Fibroblast of lung (primary cell): ENCODE data around the gene PTPRU. TPM values are rescaled to one million over a fixed set of nuclear protein-coding genes. Genes with fewer than 3 reads are reported as not detected.

ENCODE experiments used
- DNase-seq, 2 donors: peaks; one replicate each; pipeline versions ENCODE4 v3.0.0 to v3.0.0-alpha.2; 2010; ENCODE audit warnings: low read depth in 2 of 2
- H2AFZ ChIP-seq: 2 replicates; pipeline ENCODE4 v1.5.1; 2012; ENCODE audit warnings: low read length, control low read depth, inconsistent platforms
- H3K27ac ChIP-seq: 2 replicates; pipeline ENCODE4 v1.5.1; 2011; ENCODE audit warnings: low read length, control low read depth; ENCODE audit not compliant: insufficient read depth
- H3K27me3 ChIP-seq: 2 replicates; pipeline ENCODE4 v1.5.1; 2011; ENCODE audit warnings: mild to moderate bottlenecking, low read length; ENCODE audit not compliant: control insufficient read depth, insufficient read depth
- H3K36me3 ChIP-seq: 2 replicates; pipeline ENCODE4 v1.5.1; 2011; ENCODE audit warnings: low read length; ENCODE audit not compliant: control insufficient read depth, insufficient read depth
- H3K4me1 ChIP-seq: 2 replicates; pipeline ENCODE4 v1.5.1; 2011; ENCODE audit warnings: low read length; ENCODE audit not compliant: control insufficient read depth, insufficient read depth; ENCODE audit errors: extremely low read depth
- H3K4me2 ChIP-seq: 2 replicates; pipeline ENCODE4 v1.5.1; 2011; ENCODE audit warnings: low read length, control low read depth; ENCODE audit not compliant: insufficient read depth; ENCODE audit errors: extremely low read depth
- H3K4me3 ChIP-seq, 4 experiments: fragments of 200-600 bp in 1 of 4; sonication (generic) in 1 of 4; replicated peaks in 1 of 4; 2 replicates each; pipeline ENCODE4 v1.5.1; 2011 to 2016; ENCODE audit warnings: low read length in 4 of 4, low read depth in 3 of 4, mild to moderate bottlenecking in 3 of 4, control low read depth in 2 of 4, inconsistent platforms in 1 of 4, mixed read lengths in 1 of 4; ENCODE audit not compliant: insufficient read depth in 1 of 4; ENCODE audit errors: control extremely low read depth in 1 of 4
- H3K79me2 ChIP-seq: 2 replicates; pipeline ENCODE4 v1.5.1; 2012; ENCODE audit warnings: mild to moderate bottlenecking, low read length, inconsistent platforms; ENCODE audit not compliant: control insufficient read depth, insufficient read depth
- H3K9ac ChIP-seq: 2 replicates; pipeline ENCODE4 v1.5.1; 2011; ENCODE audit warnings: mild to moderate bottlenecking, low read length, control low read depth; ENCODE audit not compliant: insufficient read depth
- H3K9me3 ChIP-seq: 2 replicates; pipeline ENCODE4 v1.5.1; 2012; ENCODE audit warnings: low read depth, low read length; ENCODE audit not compliant: control insufficient read depth, insufficient read depth
- H4K20me1 ChIP-seq: 2 replicates; pipeline ENCODE4 v1.5.1; 2011; ENCODE audit warnings: low read length; ENCODE audit not compliant: control insufficient read depth, insufficient read depth; ENCODE audit errors: extremely low read depth
- EZH2 ChIP-seq: IDR thresholded peaks from 2 replicates; pipeline ENCODE4 v1.5.1; 2012; ENCODE audit warnings: low read length, control low read depth, mild to moderate bottlenecking; ENCODE audit errors: missing control alignments
- polyA plus RNA-seq, 2 donors: library from polyadenylated mRNA; depleted of rRNA in 1 of 2; stranded (reverse) in 1 of 2; unstranded in 1 of 2; fragments of >200 nt; gene quantifications; 2 replicates each; pipeline ENCODE4 v1.2.1, GENCODE V29; 2011 to 2012; ENCODE audit warnings: missing spikeins in 1 of 2
- total RNA-seq: library from RNA; depleted of rRNA; stranded (reverse); fragments of >200 nt; gene quantifications from 2 replicates; pipeline ENCODE4 v1.2.1, GENCODE V29; 2014
- TF ChIP-seq, protein P1 (sequence below), 2 donors: IDR thresholded peaks in 1 of 2; conservative IDR thresholded peaks in 1 of 2; 1 replicate in 1 of 2; 2 replicates in 1 of 2; pipeline ENCODE4 v1.5.1; 2011 to 2012; ENCODE audit warnings: low read length in 2 of 2, control low read depth in 1 of 2, inconsistent platforms in 1 of 2, low read depth in 1 of 2, mild to moderate bottlenecking in 1 of 2

PTPRU gene
- total and polyA plus RNA-seq, 2 donors (not counting 1 experiment from before 2014, with no cell fraction given), result 1.4 to 25.8 TPM

DNA sequence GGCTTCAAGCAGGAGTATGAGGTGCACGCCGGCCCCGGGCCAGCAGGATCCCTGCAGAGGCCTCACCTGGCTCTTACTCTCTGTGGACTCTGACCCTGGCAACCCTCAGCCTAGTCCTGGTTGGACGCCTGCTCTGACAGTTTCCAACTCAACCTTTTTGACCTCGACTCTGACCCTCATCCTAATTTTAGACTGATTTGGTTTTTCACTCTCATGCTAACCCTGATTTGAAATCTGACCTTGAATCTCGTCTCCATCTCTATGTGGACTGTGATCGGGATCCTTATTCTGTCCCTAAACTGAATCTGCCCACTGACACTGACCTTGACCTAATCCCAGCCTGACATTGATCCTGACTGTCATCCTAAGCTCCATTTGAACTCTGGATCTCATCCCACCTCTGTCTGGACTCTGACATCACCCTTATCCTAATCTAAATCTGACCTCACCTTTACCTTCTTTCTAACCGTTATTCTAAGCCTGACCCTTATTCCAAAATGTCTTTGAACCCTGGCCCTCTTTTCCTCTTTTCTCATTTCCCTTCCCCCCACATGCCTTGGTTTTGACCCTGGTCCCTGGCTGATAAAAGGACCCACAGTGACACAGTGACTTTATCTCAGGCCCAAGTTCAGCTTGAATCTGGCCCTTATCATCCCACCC is 67.8 kb downstream of the PTPRU start:
- Histone ChIP-seq H3K9ac (no peak overlapping the region), H3K4me1 (no peaks in the 10 kb centered on the region), H3K27ac (no peak overlapping the region), H3K4me2 (no peak overlapping the region), H2AFZ (no peak overlapping the region), H4K20me1 (no peaks in the 10 kb centered on the region), H3K4me3 (no peak overlapping the region), H3K79me2 (no peaks in the 10 kb centered on the region), H3K27me3 (no peaks in the 10 kb centered on the region), H3K9me3 (no peaks in the 10 kb centered on the region), H3K36me3 (no peaks in the 10 kb centered on the region)
- no peak for DNase-seq
- no peak for TF ChIP-seq EZH2
- TF ChIP-seq, protein P1, sequence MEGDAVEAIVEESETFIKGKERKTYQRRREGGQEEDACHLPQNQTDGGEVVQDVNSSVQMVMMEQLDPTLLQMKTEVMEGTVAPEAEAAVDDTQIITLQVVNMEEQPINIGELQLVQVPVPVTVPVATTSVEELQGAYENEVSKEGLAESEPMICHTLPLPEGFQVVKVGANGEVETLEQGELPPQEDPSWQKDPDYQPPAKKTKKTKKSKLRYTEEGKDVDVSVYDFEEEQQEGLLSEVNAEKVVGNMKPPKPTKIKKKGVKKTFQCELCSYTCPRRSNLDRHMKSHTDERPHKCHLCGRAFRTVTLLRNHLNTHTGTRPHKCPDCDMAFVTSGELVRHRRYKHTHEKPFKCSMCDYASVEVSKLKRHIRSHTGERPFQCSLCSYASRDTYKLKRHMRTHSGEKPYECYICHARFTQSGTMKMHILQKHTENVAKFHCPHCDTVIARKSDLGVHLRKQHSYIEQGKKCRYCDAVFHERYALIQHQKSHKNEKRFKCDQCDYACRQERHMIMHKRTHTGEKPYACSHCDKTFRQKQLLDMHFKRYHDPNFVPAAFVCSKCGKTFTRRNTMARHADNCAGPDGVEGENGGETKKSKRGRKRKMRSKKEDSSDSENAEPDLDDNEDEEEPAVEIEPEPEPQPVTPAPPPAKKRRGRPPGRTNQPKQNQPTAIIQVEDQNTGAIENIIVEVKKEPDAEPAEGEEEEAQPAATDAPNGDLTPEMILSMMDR (conservative IDR thresholded peaks at IDR 0.05 in 1 of 2, IDR thresholded peaks at IDR 0.05 in 1 of 2; ENCODE audit: low read depth in 1 of 2, low read length in 2 of 2), result no peak

- no peaks in the 10 kb centered on the region for H4K20me1 ChIP-seq
- DNase-seq, result peak in 1 of 2 donors; percentile 8
- H3K4me3 ChIP-seq, result no peak overlapping the region
Measured at GRCh38 chr1:29305943-29306342, 69.6 kb downstream of the PTPRU start.

DNA sequence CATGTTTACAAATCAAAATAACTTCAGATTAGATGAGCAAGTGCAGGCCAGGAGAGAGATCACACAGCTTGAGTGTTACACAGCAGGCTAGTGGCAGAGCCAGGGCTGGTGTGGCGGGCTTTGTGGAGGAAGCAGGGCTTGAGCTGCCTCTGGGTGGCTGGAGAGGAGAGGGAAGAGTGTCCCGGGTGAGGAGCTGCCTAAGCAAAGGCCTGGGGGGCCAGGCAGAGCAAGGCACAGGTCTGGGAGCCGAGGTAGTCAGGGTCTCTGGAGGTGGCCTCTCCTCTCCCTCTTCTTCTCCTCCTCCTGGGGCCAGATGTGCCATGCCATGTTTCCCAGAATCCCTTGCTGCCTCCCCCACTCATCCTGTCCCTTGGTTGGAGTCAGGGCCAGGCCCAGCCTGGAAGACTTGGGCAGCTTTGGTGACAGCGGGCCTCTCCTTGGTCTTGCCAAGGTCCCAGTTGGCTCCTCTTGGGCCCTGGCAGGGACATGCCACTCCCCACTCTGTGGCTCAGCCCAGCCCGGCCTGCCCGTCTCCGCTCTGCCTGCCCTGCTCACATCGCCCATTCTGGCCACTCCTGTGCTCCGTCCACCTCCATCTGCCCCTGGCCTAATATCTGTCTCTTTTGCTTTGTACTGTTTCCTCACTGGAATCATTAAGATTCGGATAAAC is 70.3 kb downstream of the PTPRU start:
- Histone ChIP-seq H3K9me3 (no peaks in the 10 kb centered on the region), H3K4me1 (no peaks in the 10 kb centered on the region), H3K9ac (no peak overlapping the region), H3K4me2 (no peak overlapping the region), H4K20me1 (no peaks in the 10 kb centered on the region), H3K27ac (no peak overlapping the region), H3K36me3 (no peaks in the 10 kb centered on the region), H3K4me3 (no peak overlapping the region), H3K27me3 (no peaks in the 10 kb centered on the region), H2AFZ (no peak overlapping the region), H3K79me2 (no peaks in the 10 kb centered on the region)
- no peak for TF ChIP-seq EZH2
- TF ChIP-seq, protein P1 (conservative IDR thresholded peaks at IDR 0.05 in 1 of 2, IDR thresholded peaks at IDR 0.05 in 1 of 2; ENCODE audit: low read depth in 1 of 2, low read length in 2 of 2), result no peak
- DNase-seq, result no peak

More at GRCh38 chr1:29305943-29306342, 69.6 kb downstream of the PTPRU start:
- Histone ChIP-seq H3K27ac (no peak overlapping the region), H3K4me1 (no peaks in the 10 kb centered on the region), H3K27me3 (no peaks in the 10 kb centered on the region), H2AFZ (no peak overlapping the region), H3K79me2 (no peaks in the 10 kb centered on the region), H3K9me3 (no peaks in the 10 kb centered on the region), H3K9ac (no peak overlapping the region), H3K4me2 (no peak overlapping the region), H3K36me3 (no peaks in the 10 kb centered on the region)
- TF ChIP-seq, protein P1 (conservative IDR thresholded peaks at IDR 0.05 in 1 of 2, IDR thresholded peaks at IDR 0.05 in 1 of 2; ENCODE audit: low read depth in 1 of 2, low read length in 2 of 2), result no peak
- no peak for TF ChIP-seq EZH2
